Stimulated activated CD8-positive, alpha-beta memory T cell treated with anti-CD3 and anti-CD28 coated beads, Interleukin-7, amount 100 ng/mL, for 48 hours (primary cell): ENCODE results near the gene DCLK2.
"Not testable (repeated sequence)": the region's sequence is repeated elsewhere in the genome, so short reads cannot be mapped to it uniquely, and the experiment has no call there.

ENCODE experiments used
- DNase-seq, 2 donors: peaks; one replicate each; pipeline ENCODE4 v3.0.0-alpha.2; 2020; ENCODE audit warnings: low read depth in 1 of 2; ENCODE audit errors: extremely low read depth in 1 of 2

DCLK2 gene

GRCh38 chr4:150145090-150145945 is 67.1 kb downstream of the DCLK2 start:
- DNase-seq, result no peak

DNA sequence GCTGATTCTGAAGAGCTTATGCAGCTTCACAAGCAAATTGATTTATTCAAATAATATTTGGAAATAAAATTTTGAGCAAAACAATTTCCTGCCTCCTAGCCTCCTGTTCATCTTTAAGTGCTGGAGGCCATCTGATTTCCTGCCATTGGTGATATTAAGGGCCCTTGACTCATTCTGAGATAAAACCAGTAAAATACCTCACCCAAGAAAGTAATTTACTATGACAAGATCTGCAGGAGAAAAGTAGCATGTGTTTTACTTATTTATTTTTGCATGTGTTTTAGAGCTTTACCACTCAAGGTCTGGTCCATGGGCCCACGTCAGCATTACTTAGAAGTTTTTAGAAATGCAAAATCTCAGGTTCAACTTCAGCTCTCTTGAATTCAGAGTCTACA is 67.7 kb downstream of the DCLK2 start:
- no peak for DNase-seq

DNA sequence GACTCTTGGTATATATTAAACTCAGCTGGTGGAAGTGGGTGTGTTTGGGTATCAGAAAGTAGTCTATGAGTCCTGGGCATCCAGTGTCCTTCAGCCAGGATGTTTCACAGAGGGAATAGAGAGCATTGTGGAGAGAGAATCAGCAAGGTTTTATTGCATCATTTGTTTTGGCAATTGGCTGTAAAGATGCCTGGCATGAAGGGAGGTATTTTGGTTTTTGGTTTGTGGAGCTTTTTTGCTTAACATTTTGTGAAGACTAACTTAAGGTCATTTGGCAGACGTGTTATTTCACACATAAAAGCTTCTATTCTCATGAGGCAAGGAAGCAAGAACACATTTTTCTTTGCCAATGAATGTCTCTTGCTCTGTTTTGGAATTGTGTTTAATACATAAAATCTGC is 71.1 kb downstream of the DCLK2 start:
- DNase-seq, result no peak

DNA sequence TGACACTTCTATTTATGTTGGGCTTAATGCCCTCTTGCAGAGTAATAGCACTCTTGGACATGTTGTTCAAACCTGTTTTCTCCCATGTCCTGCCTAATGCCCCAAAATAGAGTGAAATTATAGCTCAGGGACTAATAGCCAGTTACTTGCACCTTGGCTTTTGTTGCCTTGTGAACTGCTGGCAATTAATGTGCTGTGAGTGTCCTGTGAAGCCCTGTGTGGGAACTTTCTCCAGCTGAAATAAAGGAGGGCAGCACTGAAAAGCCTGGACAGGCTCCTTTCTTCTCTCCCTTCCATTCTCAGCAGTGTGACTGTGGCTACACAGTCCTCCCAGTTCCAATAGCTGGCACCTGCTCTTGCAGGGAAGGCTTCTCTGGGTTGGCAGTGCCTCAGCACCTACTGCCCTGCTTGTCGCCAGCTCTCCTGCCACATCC is 72.4 kb downstream of the DCLK2 start:
- DNase-seq, result no peak

DNA sequence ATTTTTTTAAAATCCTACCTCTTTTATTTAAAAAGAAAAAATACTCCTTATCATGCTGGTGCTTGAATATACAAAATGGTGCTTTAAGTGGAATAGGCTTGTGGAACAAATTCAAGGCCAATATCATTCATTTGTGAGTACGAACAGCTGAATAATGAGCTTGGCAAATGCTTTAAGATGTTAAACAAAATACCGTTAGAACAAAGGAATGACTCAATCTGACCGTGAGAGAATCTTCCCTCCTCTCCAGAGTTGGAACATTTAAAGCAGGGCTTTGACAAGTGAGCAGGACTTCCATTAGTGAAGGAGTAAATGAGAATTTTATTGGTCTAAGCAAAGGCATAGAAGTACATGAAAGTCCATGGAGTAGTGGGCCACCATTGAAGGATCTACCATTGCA is 74.5 kb downstream of the DCLK2 start:
- DNase-seq, result no peak

DNA sequence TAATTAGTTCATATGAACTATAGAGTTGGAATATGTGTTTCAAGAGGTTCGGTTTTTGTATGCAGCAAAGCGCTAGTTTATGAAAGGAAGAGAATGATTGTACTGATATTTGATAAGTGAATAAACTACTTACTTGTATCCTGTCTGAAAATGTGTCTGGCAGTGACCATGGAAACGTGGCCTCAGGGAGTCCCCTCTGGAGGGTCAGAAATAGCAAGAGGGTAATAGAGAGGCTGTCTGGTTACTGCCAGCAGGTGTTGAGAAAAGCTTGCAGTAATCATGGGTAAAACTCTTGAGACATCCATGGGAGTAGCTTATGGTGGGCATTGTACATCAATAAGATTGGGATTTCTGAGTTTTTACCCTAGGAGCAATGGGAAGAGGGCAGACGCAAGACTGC is 77.1 kb downstream of the DCLK2 start:
- DNase-seq, result no peak

DNA sequence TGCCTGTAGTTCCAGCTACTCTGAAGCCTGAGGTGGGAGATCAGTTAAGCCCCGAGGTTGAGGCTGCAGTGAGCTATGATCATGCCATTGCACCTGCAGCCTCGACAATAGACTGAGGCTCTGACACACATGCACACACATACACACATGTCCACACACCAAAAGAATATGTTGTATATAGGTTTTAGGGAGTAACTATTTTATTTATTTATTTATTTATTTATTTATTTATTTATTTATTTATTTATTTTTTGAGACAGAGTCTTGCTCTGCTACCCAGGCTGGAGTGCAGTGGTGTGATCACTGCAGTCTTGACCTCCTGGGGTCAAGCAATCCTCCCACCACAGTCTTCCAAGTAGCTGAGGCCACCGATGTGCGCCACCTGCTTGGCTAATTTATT is 78.3 kb downstream of the DCLK2 start:
- no peak for DNase-seq

- no peak for DNase-seq
Measured at GRCh38 chr4:150158041-150158440, 79.8 kb downstream of the DCLK2 start.

DNA sequence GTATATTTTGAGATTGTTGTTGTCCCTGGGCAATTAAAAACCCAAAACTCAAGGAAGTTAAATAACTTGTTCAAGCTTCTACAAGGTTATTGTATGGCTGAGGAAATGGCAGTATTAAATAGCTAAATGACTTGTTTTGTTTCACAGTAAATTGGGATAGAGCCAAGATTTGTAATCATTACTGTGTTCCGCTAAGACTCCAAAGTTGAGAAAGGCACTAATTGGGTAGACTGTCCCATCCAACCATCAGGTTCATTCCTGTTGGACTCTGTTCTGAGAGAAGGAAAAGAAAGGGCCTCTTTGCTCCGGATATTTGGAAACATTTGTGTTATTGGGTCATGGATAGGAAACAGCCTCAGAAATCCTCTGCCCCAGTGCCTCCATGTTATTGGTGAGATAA is 82.2 kb downstream of the DCLK2 start:
- DNase-seq, result no peak

GRCh38 chr4:150161109-150161508 is 82.9 kb downstream of the DCLK2 start:
- no peak for DNase-seq

- DNase-seq, result not testable (repeated sequence)
Measured at GRCh38 chr4:150162020-150162419, 83.8 kb downstream of the DCLK2 start.

DNA sequence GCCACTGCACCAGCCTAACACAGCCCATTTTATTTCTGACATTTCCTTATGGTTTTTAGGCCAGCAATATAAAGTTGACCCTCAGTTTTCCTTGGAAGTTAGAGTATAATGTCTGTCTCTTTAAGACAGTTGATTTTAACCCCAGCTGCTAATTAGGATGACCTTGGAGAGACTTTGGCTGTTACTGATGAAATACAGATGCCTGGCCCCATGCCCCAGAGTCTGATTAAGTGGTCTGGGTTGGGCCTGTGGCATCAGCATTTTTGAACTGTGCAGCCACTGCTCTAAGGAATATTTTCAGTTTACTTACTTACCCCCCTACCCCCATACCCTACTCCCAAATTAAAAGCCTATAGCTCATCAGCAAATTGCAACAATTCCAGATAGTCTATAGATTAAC is 85.8 kb downstream of the DCLK2 start:
- DNase-seq, result no peak

GRCh38 chr4:150164956-150165629 is 86.8 kb downstream of the DCLK2 start:
- DNase-seq, result no peak

DNA sequence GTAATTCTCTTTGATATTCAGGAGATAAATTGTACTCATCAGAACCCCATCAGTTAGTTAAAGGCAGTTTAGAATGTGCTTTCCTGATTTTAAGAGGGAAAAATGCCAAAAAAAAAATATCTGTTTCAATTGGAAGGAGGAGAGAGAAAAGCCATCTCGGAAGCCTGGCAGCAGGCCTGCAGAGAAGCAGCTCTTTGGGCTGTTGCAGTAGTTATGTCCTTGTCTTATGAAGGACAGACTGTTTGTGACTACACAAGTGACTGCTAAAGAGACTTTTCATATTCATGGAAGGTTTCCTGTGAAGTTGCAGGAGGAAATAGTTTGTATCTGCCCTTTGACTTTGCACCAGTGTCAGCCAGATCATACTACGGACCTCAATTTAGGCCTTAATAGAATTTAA is 88.8 kb downstream of the DCLK2 start:
- DNase-seq, result no peak

DNA sequence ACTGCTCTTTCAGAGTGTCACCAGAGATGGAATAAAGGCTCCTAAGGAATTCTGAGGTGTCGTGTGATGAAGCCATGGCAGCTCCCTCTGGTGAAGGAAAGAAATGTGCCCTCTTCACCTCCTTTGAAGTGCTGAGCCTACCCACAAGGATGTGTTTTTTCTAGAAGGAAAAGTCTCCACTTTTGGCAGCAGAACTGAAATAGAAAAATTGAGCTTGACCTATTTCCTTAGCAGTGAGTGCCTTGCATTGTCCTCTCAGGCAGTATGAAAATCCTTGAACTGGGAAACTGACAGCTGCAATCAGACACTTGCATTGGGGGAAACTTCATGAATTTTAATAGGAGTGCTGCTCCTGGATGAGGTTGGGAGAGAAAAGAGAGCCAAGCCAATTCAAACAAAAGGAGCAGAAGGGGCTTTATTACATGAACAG is 95.2 kb downstream of the DCLK2 start:
- no peak for DNase-seq

GRCh38 chr4:150173982-150174398 is 95.7 kb downstream of the DCLK2 start:
- DNase-seq, result no peak

- DNase-seq, result no peak
Measured at GRCh38 chr4:150176547-150176946, 98.3 kb downstream of the DCLK2 start.

DNA sequence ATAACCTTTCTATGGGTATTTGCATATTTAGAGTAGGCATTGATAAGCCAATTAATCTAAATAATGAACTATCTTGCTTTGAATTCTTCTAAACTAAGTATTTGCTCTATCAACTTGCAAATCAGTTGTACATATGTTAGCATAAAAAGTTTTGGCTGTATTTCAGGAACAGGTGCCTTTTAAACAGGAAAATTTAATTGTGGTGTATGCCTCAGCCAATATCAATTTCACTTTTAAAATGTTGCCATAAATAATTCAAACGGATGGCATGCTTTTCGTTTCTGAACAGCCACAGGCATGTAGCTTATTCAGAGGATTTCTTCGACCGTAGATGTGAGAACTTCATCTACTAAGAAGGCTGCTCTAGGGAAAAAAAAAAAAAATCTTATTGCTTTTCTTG is 99.9 kb downstream of the DCLK2 start:
- no peak for DNase-seq

DNA sequence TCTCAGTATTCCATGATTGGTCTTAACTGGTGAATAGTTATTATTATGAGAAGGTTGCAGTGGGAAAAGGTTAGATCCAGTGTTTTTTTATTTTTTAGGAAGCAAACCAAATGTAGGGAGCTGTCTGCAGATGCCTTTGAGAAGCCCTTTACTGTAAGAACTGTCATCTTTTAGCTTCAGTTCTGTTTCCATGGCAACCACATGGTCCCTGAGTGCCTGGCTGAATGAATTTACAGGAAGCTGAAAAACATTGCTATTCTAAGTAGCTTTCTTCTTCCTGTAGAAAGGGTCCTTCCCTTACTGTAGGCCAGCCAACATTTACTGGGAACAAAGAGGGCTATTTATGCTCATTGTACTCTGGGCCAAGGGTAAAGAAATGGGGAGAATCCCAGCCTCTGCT is 103.3 kb downstream of the DCLK2 start:
- DNase-seq, result no peak

GRCh38 chr4:150182794-150183193 is 104.5 kb downstream of the DCLK2 start:
- no peak for DNase-seq

DNA sequence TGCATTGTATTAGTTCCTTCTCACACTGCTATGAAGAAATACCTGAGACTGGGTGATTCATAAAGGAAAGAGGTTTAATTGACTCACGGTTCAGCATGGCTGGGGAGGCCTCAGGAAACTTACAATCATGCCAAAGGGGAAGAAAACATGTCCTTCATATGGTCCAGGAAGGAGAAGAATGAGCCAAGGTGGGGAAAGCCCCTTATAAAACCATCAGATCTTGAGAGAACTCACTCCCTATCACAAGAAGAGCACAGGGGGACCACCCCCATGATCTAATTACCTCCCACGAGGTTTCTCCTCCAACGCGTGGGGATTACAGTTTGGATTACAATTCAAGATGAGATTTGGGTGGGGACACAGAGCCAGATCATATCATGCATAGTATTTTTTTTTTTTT is 106.8 kb downstream of the DCLK2 start:
- DNase-seq, result not testable (repeated sequence)

DNA sequence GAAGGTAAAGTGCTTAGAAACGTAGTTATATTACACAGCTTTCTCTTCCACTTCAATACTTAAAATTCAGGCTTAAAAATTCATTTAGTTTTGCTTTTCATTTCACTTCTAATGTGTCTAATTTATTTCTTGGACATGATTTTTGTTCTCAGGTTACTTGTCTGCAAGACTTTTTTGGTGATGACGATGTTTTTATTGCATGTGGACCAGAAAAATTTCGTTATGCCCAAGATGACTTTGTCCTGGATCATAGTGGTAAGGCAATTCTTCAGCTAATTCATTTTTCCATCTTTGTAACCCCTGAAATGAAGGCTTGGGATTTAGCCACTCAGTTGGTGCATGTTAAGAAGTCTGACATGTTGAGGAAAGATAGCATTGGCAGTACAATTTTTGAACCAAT is 114.7 kb downstream of the DCLK2 start:
- DNase-seq, result no peak
